Measurements from ENCODE around the gene FOXL2NB. TPM values are rescaled to one million over a fixed set of nuclear protein-coding genes. Genes with fewer than 3 reads are reported as not detected.
A peak's percentile ranks its signal among the peaks of the same experiment; 100 is the strongest.

The FOXL2NB gene
- total RNA-seq, 1 experiment from 2014 or later, result 0.31 TPM

DNA sequence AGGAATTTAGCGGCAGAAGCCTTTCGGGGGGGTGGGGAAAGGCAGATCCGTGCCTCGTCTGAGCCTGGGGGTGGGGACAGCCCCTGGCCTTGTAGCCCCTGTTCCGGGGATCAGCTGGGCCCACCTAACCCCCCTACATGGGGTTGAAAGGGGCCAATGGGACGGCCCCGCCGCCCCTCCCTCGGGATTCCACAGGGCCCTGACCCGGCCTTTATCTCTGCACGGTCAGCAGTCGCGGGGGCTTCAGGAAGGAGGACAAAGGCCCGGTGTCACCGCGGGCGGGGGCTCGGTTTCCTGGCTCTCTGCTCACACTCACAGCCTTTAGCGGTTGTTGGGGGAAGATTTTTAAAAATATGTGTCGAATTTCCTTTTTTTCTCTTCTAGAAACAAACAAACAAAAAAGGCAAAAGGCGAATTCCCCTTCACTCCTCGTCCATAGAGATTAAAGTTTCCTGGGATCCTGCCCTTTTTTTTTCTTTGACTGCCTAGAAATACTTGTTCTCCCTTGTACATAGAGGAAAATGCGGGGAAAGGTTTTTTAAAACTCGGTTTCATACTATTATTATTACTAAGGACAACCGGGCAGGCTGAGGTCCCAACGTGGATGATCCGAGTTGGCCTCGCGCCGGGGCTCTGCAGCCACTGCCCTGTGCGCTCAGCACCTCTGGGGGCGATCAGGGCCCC lies 8.0 kb upstream of the FOXL2NB start:
- peak overlapping the region; percentile 84 for H3K4me2 ChIP-seq (ENCODE audit: insufficient read depth, insufficient read length, low read length)
- H3K4ac ChIP-seq (ENCODE audit: low read depth, low read length), result no peak overlapping the region
- no peak overlapping the region for H2BK120ac ChIP-seq (ENCODE audit: low read depth, low read length, poor library complexity, severe bottlenecking)
- H4K8ac ChIP-seq (replicated peaks; ENCODE audit: insufficient read length, low read depth, low read length), result no peak overlapping the region
- no peak overlapping the region for H3K9ac ChIP-seq (ENCODE audit: extremely low read depth, insufficient read length, low read length)
- TF ChIP-seq CTCF (conservative IDR thresholded peaks at IDR 0.05), result no peak
- no peak overlapping the region for H2BK12ac ChIP-seq (ENCODE audit: insufficient read length, low read depth, low read length)
- H2BK20ac ChIP-seq (ENCODE audit: low read depth, low read length, poor library complexity, severe bottlenecking), result no peak overlapping the region
- H2BK5ac ChIP-seq (ENCODE audit: insufficient read length, low read length), result no peak overlapping the region
- H3K27me3 Mint-ChIP-seq (ENCODE audit: low read depth), result peaks cover 98% of the 10 kb centered on the region
- peaks cover 4 to 6% of the 10 kb centered on the region in 2 experiments; a peak in 4 of 5 replicates for H3K9me3 Mint-ChIP-seq
- peaks cover 21% of the 10 kb centered on the region for H3K23me2 ChIP-seq (ENCODE audit: insufficient read length, low read depth, low read length, poor library complexity, severe bottlenecking)
- H4K5ac ChIP-seq (ENCODE audit: insufficient read length, low read depth, low read length), result no peak overlapping the region
- no peaks in the 10 kb centered on the region for H3K79me2 ChIP-seq (ENCODE audit: insufficient read depth, low read length)
- peak overlapping the region; percentile 37 to 81 for H3K4me3 Mint-ChIP-seq
- no peak overlapping the region for H3K27ac ChIP-seq (ENCODE audit: insufficient read length, low read depth, low read length)
- peaks cover 28 to 43% of the 10 kb centered on the region in 2 experiments for H3K4me1 Mint-ChIP-seq
- H3K36me3 Mint-ChIP-seq (ENCODE audit: insufficient read depth in 1 of 3, low read depth in 3 of 3), result no peaks in the 10 kb centered on the region
- no peak overlapping the region for H3K14ac ChIP-seq (ENCODE audit: insufficient read depth, low read length)
- no peak overlapping the region for H3K56ac ChIP-seq (ENCODE audit: insufficient read length, low read depth, low read length)
- no peak overlapping the region for H3K18ac ChIP-seq (ENCODE audit: insufficient read length, low read depth, low read length)
- peaks cover 2% of the 10 kb centered on the region; the same call in 1 of the 2 replicates for H3K4me1 ChIP-seq (ENCODE audit: insufficient read depth, low read length)
- H2AK5ac ChIP-seq (ENCODE audit: insufficient read length, low read length), result no peak overlapping the region
- H3T11ph ChIP-seq (ENCODE audit: low read length), result no peak overlapping the region
- H2BK15ac ChIP-seq (ENCODE audit: low read depth, low read length), result no peak overlapping the region
- H3K23ac ChIP-seq (ENCODE audit: insufficient read length, low read depth, low read length), result no peak overlapping the region
- H4K20me1 ChIP-seq (ENCODE audit: control insufficient read depth, insufficient read depth, insufficient read length), result no peaks in the 10 kb centered on the region
- no peak overlapping the region for H3K27ac Mint-ChIP-seq
- no peak overlapping the region for H4K91ac ChIP-seq (ENCODE audit: insufficient read length, low read depth, low read length)
- no peak for DNase-seq
- H3K27me3 ChIP-seq (ENCODE audit: insufficient read depth, low read length), result peaks cover 73% of the 10 kb centered on the region
- no peaks in the 10 kb centered on the region for H3K9me3 ChIP-seq (ENCODE audit: control insufficient read depth, low read depth, low read length)
- WGBS (ENCODE audit: extremely low coverage, insufficient read length, low lambda C conversion rate), result no CpG with 5 or more reads among the region's 32 CpGs
- no peaks in the 10 kb centered on the region for H3K79me1 ChIP-seq (ENCODE audit: insufficient read depth, low read depth, low read length, poor library complexity, severe bottlenecking)
- H2AFZ ChIP-seq (ENCODE audit: low read length), result no peak overlapping the region
